ENCODE results near the gene OR10H3. TPM values are rescaled to one million over a fixed set of nuclear protein-coding genes. Genes with fewer than 3 reads are reported as not detected.

Gene OR10H3
- total and polyA plus RNA-seq, 2 of the 8 experiments (the other 6 are each of a cell fraction or from before 2014, with no cell fraction given): not detected

DNA sequence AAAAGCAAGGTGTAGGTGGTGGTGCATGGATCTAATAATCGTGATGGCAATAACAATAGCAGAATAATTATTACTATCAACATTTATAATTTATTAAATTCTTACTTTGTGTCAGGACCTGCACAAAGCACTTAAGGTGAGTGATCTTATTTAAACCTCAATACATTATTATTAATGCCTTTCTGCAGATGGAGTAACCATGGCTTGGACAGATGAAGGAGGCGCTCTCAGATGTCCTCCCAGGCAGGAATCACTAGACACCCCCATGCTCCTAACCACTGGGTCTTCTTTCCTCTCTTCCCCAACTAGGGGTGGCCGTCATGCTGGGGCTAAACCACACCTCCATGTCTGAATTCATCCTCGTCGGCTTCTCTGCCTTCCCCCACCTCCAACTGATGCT, 10.1 kb upstream of the OR10H3 start, which contains the start of gene OR10H2 (continued):
- TF ChIP-seq, protein P1, sequence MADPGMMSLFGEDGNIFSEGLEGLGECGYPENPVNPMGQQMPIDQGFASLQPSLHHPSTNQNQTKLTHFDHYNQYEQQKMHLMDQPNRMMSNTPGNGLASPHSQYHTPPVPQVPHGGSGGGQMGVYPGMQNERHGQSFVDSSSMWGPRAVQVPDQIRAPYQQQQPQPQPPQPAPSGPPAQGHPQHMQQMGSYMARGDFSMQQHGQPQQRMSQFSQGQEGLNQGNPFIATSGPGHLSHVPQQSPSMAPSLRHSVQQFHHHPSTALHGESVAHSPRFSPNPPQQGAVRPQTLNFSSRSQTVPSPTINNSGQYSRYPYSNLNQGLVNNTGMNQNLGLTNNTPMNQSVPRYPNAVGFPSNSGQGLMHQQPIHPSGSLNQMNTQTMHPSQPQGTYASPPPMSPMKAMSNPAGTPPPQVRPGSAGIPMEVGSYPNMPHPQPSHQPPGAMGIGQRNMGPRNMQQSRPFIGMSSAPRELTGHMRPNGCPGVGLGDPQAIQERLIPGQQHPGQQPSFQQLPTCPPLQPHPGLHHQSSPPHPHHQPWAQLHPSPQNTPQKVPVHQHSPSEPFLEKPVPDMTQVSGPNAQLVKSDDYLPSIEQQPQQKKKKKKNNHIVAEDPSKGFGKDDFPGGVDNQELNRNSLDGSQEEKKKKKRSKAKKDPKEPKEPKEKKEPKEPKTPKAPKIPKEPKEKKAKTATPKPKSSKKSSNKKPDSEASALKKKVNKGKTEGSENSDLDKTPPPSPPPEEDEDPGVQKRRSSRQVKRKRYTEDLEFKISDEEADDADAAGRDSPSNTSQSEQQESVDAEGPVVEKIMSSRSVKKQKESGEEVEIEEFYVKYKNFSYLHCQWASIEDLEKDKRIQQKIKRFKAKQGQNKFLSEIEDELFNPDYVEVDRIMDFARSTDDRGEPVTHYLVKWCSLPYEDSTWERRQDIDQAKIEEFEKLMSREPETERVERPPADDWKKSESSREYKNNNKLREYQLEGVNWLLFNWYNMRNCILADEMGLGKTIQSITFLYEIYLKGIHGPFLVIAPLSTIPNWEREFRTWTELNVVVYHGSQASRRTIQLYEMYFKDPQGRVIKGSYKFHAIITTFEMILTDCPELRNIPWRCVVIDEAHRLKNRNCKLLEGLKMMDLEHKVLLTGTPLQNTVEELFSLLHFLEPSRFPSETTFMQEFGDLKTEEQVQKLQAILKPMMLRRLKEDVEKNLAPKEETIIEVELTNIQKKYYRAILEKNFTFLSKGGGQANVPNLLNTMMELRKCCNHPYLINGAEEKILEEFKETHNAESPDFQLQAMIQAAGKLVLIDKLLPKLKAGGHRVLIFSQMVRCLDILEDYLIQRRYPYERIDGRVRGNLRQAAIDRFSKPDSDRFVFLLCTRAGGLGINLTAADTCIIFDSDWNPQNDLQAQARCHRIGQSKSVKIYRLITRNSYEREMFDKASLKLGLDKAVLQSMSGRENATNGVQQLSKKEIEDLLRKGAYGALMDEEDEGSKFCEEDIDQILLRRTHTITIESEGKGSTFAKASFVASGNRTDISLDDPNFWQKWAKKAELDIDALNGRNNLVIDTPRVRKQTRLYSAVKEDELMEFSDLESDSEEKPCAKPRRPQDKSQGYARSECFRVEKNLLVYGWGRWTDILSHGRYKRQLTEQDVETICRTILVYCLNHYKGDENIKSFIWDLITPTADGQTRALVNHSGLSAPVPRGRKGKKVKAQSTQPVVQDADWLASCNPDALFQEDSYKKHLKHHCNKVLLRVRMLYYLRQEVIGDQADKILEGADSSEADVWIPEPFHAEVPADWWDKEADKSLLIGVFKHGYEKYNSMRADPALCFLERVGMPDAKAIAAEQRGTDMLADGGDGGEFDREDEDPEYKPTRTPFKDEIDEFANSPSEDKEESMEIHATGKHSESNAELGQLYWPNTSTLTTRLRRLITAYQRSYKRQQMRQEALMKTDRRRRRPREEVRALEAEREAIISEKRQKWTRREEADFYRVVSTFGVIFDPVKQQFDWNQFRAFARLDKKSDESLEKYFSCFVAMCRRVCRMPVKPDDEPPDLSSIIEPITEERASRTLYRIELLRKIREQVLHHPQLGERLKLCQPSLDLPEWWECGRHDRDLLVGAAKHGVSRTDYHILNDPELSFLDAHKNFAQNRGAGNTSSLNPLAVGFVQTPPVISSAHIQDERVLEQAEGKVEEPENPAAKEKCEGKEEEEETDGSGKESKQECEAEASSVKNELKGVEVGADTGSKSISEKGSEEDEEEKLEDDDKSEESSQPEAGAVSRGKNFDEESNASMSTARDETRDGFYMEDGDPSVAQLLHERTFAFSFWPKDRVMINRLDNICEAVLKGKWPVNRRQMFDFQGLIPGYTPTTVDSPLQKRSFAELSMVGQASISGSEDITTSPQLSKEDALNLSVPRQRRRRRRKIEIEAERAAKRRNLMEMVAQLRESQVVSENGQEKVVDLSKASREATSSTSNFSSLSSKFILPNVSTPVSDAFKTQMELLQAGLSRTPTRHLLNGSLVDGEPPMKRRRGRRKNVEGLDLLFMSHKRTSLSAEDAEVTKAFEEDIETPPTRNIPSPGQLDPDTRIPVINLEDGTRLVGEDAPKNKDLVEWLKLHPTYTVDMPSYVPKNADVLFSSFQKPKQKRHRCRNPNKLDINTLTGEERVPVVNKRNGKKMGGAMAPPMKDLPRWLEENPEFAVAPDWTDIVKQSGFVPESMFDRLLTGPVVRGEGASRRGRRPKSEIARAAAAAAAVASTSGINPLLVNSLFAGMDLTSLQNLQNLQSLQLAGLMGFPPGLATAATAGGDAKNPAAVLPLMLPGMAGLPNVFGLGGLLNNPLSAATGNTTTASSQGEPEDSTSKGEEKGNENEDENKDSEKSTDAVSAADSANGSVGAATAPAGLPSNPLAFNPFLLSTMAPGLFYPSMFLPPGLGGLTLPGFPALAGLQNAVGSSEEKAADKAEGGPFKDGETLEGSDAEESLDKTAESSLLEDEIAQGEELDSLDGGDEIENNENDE (IDR thresholded peaks at IDR 0.05; ENCODE audit: insufficient replicate concordance, low read length): no peak
- TF ChIP-seq ASH2L (IDR thresholded peaks at IDR 0.05; ENCODE audit: low read length): no peak
- TF ChIP-seq ZNF274 (IDR thresholded peaks at IDR 0.05; ENCODE audit: borderline replicate concordance, extremely low read depth, low read length): no peak
- no peak for TF ChIP-seq SUZ12 (IDR thresholded peaks at IDR 0.05; ENCODE audit: low read length)
- no peak for TF ChIP-seq JUND (IDR thresholded peaks at IDR 0.05; ENCODE audit: low read length)
- no peak for TF ChIP-seq SIX5 (IDR thresholded peaks at IDR 0.05; ENCODE audit: low read depth, low read length)
- no peak for TF ChIP-seq RAD21 (IDR thresholded peaks at IDR 0.05 in 1 of 2, conservative IDR thresholded peaks at IDR 0.05 in 1 of 2; ENCODE audit: low read depth in 2 of 2, low read length in 2 of 2)
- no peak for TF ChIP-seq CEBPB (IDR thresholded peaks at IDR 0.05; ENCODE audit: low read depth, low read length)
- TF ChIP-seq, protein P2, sequence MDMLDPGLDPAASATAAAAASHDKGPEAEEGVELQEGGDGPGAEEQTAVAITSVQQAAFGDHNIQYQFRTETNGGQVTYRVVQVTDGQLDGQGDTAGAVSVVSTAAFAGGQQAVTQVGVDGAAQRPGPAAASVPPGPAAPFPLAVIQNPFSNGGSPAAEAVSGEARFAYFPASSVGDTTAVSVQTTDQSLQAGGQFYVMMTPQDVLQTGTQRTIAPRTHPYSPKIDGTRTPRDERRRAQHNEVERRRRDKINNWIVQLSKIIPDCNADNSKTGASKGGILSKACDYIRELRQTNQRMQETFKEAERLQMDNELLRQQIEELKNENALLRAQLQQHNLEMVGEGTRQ (IDR thresholded peaks at IDR 0.05; ENCODE audit: low read length): no peak
- TF ChIP-seq TCF12 (IDR thresholded peaks at IDR 0.05; ENCODE audit: low read depth, low read length): no peak
